GM21723 (cell line): ENCODE data around the gene OR2J2.
"Not testable (repeated sequence)": the region's sequence is repeated elsewhere in the genome, so short reads cannot be mapped to it uniquely, and the experiment has no call there.

Experiments
- ATAC-seq: cut with Tn5 transposase; IDR thresholded peaks from one replicate; pipeline ENCODE4 v1.9.1; 2021; ENCODE audit warnings: mild to moderate bottlenecking, moderate library complexity; ENCODE audit not compliant: unreplicated experiment

OR2J2 gene

GRCh38 chr6:29218056-29218455 lies 47.3 kb downstream of the OR2J2 start:
- ATAC-seq, result not testable (repeated sequence)
